Middle frontal gyrus (tissue), 1 donor: ENCODE measurements around the gene UBP1.
"Not testable (repeated sequence)": the region's sequence is repeated elsewhere in the genome, so short reads cannot be mapped to it uniquely, and the experiment has no call there.

ENCODE experiments used
- DNase-seq: peaks from one replicate; pipeline ENCODE4 v3.0.0-alpha.2; 2015; ENCODE audit warnings: low spot score; ENCODE audit errors: extremely low spot score

The UBP1 gene

GRCh38 chr3:33437556-33438283, 2.5 kb downstream of the UBP1 start:
- DNase-seq = no peak

GRCh38 chr3:33433843-33434242, 6.4 kb downstream of the UBP1 start:
- DNase-seq = no peak

- DNase-seq = no peak
These were observed 9.6 kb downstream of the UBP1 start for GRCh38 chr3:33430571-33430970.

- no peak for DNase-seq
These were observed 10.1 kb downstream of the UBP1 start for GRCh38 chr3:33430061-33430460.

GRCh38 chr3:33429306-33429705, 10.9 kb downstream of the UBP1 start:
- not testable (repeated sequence) for DNase-seq

GRCh38 chr3:33428734-33429133, 11.5 kb downstream of the UBP1 start:
- DNase-seq = no peak

- DNase-seq = no peak
These were observed 13.4 kb downstream of the UBP1 start for GRCh38 chr3:33426630-33427317.

GRCh38 chr3:33426068-33426467, 14.1 kb downstream of the UBP1 start:
- DNase-seq = no peak

- DNase-seq = no peak
These were observed 14.8 kb downstream of the UBP1 start for GRCh38 chr3:33425453-33425852.

- no peak for DNase-seq
These were observed 15.4 kb downstream of the UBP1 start for GRCh38 chr3:33424606-33425452.

GRCh38 chr3:33420966-33421365, 19.2 kb downstream of the UBP1 start:
- no peak for DNase-seq

- DNase-seq = no peak
These were observed 20.3 kb downstream of the UBP1 start for GRCh38 chr3:33419948-33420347.

GRCh38 chr3:33417066-33417673, 23.0 kb downstream of the UBP1 start:
- no peak for DNase-seq

- DNase-seq = not testable (repeated sequence)
These were observed 29.4 kb downstream of the UBP1 start for GRCh38 chr3:33410816-33411215.

GRCh38 chr3:33403756-33404155, 36.4 kb downstream of the UBP1 start:
- no peak for DNase-seq

GRCh38 chr3:33402936-33403335, 37.3 kb downstream of the UBP1 start:
- no peak for DNase-seq

- DNase-seq = no peak
These were observed 38.4 kb downstream of the UBP1 start for GRCh38 chr3:33401781-33402180.

- DNase-seq = no peak
These were observed 41.8 kb downstream of the UBP1 start for GRCh38 chr3:33398410-33398809.

- DNase-seq = no peak
These were observed 44.3 kb downstream of the UBP1 start for GRCh38 chr3:33395900-33396299.

- no peak for DNase-seq
These were observed 45.7 kb downstream of the UBP1 start for GRCh38 chr3:33394403-33395054.

- no peak for DNase-seq
These were observed 47.5 kb downstream of the UBP1 start for GRCh38 chr3:33392703-33393125.
